Measurements from ENCODE around the gene FBXO36.

FBXO36 gene, protein sequence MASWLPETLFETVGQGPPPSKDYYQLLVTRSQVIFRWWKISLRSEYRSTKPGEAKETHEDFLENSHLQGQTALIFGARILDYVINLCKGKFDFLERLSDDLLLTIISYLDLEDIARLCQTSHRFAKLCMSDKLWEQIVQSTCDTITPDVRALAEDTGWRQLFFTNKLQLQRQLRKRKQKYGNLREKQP

DNA sequence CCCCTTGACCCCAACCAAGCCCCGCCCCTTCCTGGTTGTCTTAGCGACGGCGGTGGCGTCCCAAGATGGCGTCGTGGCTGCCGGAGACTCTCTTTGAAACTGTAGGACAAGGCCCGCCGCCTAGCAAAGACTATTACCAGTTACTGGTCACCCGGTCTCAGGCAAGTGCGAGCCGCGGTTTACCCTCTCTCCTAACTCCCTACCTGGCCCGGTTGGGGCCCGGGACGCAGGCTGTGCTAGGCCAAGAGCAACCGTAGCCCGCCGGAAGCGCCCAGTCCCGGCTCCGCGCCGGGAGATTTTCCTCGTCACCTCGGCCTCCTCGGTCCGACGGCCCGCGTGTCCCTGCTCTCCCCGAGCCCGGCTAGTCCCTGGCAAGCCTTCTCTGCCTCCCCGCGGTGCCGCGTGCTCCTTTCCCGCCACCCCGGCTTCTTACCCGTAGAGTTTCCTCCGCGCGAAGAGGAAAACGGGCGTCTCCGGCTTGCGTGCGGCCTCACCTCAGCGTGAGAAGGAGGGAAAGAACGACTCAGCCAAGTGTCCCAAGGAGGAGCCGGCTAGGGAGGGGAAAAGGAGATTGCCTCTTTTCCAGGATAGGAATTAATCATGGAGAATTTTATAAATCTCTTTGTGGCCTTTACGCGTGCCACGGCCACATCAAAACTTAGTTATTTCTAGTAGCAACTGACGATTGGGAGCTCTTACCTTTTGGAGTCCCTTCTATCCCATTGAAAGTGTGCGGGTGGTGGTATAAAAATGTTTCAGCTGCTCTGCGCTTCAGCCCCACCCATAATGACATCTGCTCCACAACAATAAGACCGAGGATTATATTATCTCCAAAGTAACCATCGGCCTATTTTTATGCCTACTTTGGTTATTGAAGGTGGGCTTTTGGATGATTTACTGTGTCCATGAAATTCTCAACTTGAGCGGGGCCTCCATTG lies at the start of gene FBXO36:
Gene FBXO36 (plus strand): TSS at position 55 of the 938 bp plus-strand sequence. CDS start 11 bp downstream, at position 66.
- Histone ChIP-seq H3K4me1 (ENCODE audit: control insufficient read depth in 1 of 2, insufficient read depth in 2 of 2, low read length in 2 of 2) (peaks cover 8 to 25% of the 10 kb centered on the region in 2 donors), H3K9me3 (ENCODE audit: control insufficient read depth in 1 of 2, low read length in 2 of 2) (no peaks in the 10 kb centered on the region), H3K27me3 (ENCODE audit: low read depth, low read length) (no peaks in the 10 kb centered on the region), H3K27ac (ENCODE audit: low read length) (peak within 1 kb of the TSS; percentile 95), H3K4me3 (ENCODE audit: low read depth in 1 of 2, low read length in 2 of 2) (peak within 1 kb of the TSS; percentile 89 to 100), H3K36me3 (ENCODE audit: control insufficient read depth in 1 of 2, insufficient read depth in 2 of 2, low read length in 2 of 2) (peaks cover 4 to 13% of the 10 kb centered on the region in 2 donors)

DNA sequence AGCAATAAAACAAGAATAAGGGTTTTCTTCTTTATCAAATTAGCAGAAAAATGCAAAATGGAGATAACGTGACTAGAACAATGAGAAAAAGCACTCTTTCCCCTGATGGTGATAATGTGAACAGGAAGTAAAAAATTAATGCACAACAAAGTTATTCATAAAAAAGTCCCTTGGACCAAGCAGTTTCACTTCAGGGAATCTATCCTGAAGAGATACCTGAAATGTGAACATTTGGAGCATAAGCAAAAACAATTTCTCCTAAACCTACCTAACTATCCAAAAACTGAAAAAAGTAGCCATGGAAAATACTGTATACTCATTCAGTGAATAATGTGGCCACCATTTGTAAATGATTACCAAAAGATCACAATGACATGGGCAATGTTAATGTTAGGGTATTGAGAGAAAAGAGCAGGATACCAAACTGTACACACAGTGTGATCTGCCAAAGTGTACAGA lies 49.2 kb upstream of the FBXO36 start:
- H3K4me1 ChIP-seq (ENCODE audit: control insufficient read depth in 1 of 2, insufficient read depth in 2 of 2, low read length in 2 of 2): peaks cover 0 to 13% of the 10 kb centered on the region in 2 donors
- no peaks in the 10 kb centered on the region for H3K27me3 ChIP-seq (ENCODE audit: low read depth, low read length)
- H3K36me3 ChIP-seq (ENCODE audit: control insufficient read depth in 1 of 2, insufficient read depth in 2 of 2, low read length in 2 of 2): peaks cover 8 to 15% of the 10 kb centered on the region in 2 donors
- no peak overlapping the region for H3K4me3 ChIP-seq (ENCODE audit: low read depth in 1 of 2, low read length in 2 of 2)
- no peak overlapping the region for H3K27ac ChIP-seq (ENCODE audit: low read length)
- no peaks in the 10 kb centered on the region for H3K9me3 ChIP-seq (ENCODE audit: control insufficient read depth in 1 of 2, low read length in 2 of 2)

DNA sequence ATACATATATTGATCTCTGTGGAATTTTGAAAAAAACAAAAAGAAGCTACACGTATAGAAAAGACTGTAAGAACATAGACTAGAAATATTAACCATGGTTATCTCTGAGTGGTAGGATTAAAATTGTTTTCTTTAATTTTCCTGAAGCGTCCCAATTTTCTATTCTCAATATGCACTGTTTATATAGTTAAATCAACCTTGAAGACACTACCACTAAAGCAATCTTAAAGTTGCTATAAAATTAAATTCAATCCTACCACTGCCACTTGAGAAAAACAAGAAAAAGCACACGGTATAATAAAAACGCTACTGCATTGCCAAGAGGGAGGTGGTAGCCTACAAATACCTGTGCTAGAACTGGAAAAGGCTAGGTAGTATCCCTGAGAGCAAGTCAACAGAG lies 47.7 kb upstream of the FBXO36 start:
- H3K4me3 ChIP-seq (ENCODE audit: low read depth in 1 of 2, low read length in 2 of 2): no peak overlapping the region
- H3K9me3 ChIP-seq (ENCODE audit: control insufficient read depth in 1 of 2, low read length in 2 of 2): no peaks in the 10 kb centered on the region
- H3K27me3 ChIP-seq (ENCODE audit: low read depth, low read length): no peaks in the 10 kb centered on the region
- H3K27ac ChIP-seq (ENCODE audit: low read length): no peak overlapping the region
- peaks cover 0 to 7% of the 10 kb centered on the region in 2 donors for H3K4me1 ChIP-seq (ENCODE audit: control insufficient read depth in 1 of 2, insufficient read depth in 2 of 2, low read length in 2 of 2)
- H3K36me3 ChIP-seq (ENCODE audit: control insufficient read depth in 1 of 2, insufficient read depth in 2 of 2, low read length in 2 of 2): peaks cover 15 to 18% of the 10 kb centered on the region in 2 donors

DNA sequence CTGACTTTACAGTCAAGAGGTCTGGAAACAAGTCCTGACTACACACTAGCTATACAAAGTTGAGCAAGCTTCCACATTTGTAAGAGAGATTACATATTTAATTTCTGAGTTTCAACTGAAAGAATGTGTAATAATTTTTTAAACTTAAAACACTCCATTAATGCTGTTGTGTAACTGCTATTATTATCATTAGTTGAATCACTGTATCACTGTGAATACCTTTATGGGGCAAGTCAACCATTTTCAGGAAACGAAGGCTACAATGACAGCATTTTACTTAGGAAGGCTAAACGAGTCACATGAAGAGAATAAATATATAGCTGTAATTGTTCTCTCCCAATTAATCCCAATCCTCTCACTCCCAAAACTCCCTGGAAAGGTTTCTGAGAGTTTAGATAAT lies 46.8 kb upstream of the FBXO36 start:
- Histone ChIP-seq H3K4me1 (ENCODE audit: control insufficient read depth in 1 of 2, insufficient read depth in 2 of 2, low read length in 2 of 2) (peaks cover 0 to 7% of the 10 kb centered on the region in 2 donors), H3K9me3 (ENCODE audit: control insufficient read depth in 1 of 2, low read length in 2 of 2) (no peaks in the 10 kb centered on the region), H3K4me3 (ENCODE audit: low read depth in 1 of 2, low read length in 2 of 2) (no peak overlapping the region), H3K36me3 (ENCODE audit: control insufficient read depth in 1 of 2, insufficient read depth in 2 of 2, low read length in 2 of 2) (peaks cover 13 to 25% of the 10 kb centered on the region in 2 donors), H3K27me3 (ENCODE audit: low read depth, low read length) (no peaks in the 10 kb centered on the region), H3K27ac (ENCODE audit: low read length) (no peak overlapping the region)

DNA sequence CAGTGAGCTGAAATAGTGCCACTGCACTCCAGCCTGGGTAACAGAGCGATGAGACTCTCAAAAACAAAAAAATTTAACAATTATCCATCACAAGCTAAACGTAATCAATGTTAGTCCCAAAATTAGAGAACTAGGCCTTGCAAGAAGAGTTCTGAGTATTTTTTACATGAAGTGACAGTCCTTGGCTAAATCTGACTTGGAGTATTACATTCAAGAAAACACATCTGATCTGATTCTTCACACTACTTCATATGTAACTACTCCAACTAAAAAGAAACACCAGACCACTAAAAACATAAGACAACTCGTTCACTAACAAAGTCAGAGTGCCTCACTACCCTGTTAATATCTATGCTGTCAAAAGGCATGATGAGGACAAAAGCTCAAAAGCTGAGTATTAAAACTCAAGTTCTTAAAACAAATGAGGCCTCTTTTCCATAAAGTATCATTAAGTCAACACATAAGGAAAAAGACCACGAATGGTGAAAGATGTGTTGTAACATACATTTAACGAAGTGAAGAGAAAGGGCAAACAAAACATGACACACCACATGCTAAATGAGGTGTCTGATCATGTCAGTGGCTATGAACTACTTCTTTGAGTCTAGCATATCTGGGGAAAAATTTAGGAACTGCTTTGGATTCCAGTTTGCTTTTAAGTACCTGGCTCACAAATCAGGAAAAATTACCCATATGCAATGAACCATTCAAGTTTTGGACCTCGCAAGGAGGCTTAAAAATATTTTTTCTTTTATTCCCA lies 42.9 kb upstream of the FBXO36 start:
- Histone ChIP-seq H3K9me3 (ENCODE audit: control insufficient read depth in 1 of 2, low read length in 2 of 2) (no peaks in the 10 kb centered on the region), H3K27me3 (ENCODE audit: low read depth, low read length) (no peaks in the 10 kb centered on the region), H3K4me3 (ENCODE audit: low read depth in 1 of 2, low read length in 2 of 2) (no peak overlapping the region), H3K36me3 (ENCODE audit: control insufficient read depth in 1 of 2, insufficient read depth in 2 of 2, low read length in 2 of 2) (peaks cover 13 to 25% of the 10 kb centered on the region in 2 donors), H3K27ac (ENCODE audit: low read length) (no peak overlapping the region), H3K4me1 (ENCODE audit: control insufficient read depth in 1 of 2, insufficient read depth in 2 of 2, low read length in 2 of 2) (peaks cover 0 to under 1% of the 10 kb centered on the region in 2 donors)

DNA sequence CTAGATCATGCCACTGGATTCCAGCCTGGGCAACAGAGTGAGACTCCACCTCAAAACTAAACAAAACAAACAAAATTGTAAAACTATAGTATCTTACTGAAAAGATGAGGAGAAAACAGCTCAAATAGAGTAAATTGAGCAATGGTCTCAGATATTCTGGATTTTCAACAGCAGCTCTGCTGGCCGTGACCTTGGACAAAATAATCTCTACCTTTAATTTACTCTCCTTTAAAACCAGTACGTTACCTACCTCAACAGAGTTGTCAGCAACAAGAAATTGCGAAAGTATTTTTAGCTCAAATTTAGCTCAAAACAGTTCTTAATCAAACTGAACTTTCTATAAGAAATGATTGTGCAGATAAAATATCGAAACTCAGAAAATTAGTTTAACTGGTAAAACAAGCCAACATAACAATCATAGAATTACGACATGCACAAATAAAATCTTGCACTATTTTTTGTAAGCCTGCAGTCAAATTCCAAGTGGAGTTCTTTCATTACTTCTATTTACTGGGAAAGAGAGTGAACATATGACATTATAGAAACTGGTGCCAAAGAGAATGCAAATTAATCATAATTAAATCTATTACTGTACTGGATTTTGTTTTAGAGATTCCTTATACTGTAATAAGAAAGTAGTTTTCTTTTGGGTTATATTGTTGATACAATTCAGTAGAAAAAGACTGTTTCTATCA lies 41.3 kb upstream of the FBXO36 start:
- Histone ChIP-seq H3K27ac (ENCODE audit: low read length) (no peak overlapping the region), H3K36me3 (ENCODE audit: control insufficient read depth in 1 of 2, insufficient read depth in 2 of 2, low read length in 2 of 2) (peaks cover 13 to 25% of the 10 kb centered on the region in 2 donors), H3K27me3 (ENCODE audit: low read depth, low read length) (no peaks in the 10 kb centered on the region), H3K4me1 (ENCODE audit: control insufficient read depth in 1 of 2, insufficient read depth in 2 of 2, low read length in 2 of 2) (peaks cover 0 to 7% of the 10 kb centered on the region in 2 donors), H3K4me3 (ENCODE audit: low read depth in 1 of 2, low read length in 2 of 2) (no peak overlapping the region), H3K9me3 (ENCODE audit: control insufficient read depth in 1 of 2, low read length in 2 of 2) (no peaks in the 10 kb centered on the region)

DNA sequence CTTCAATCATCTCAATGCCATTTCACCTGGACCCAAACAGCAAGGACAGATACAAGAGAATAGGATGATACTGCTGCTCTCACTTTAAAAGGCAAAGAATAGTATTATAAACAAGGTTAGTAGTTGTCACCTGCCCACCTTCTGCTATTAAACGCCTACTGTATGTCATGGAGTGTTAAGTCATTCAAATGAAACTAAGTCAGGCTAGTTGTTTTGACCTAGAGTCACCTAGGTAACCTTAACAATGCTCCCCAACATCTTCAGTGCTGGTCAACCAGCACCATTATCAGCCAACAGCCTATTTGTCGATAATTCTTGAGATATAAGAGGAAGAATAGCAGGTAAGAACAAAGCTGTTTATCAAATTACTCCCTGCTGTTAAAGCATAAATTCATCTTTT lies 39.7 kb upstream of the FBXO36 start:
- no peak overlapping the region for H3K27ac ChIP-seq (ENCODE audit: low read length)
- H3K4me1 ChIP-seq (ENCODE audit: control insufficient read depth in 1 of 2, insufficient read depth in 2 of 2, low read length in 2 of 2): peaks cover 0 to 7% of the 10 kb centered on the region in 2 donors
- H3K9me3 ChIP-seq (ENCODE audit: control insufficient read depth in 1 of 2, low read length in 2 of 2): no peaks in the 10 kb centered on the region
- no peak overlapping the region for H3K4me3 ChIP-seq (ENCODE audit: low read depth in 1 of 2, low read length in 2 of 2)
- H3K27me3 ChIP-seq (ENCODE audit: low read depth, low read length): no peaks in the 10 kb centered on the region
- H3K36me3 ChIP-seq (ENCODE audit: control insufficient read depth in 1 of 2, insufficient read depth in 2 of 2, low read length in 2 of 2): peaks cover 7 to 23% of the 10 kb centered on the region in 2 donors

DNA sequence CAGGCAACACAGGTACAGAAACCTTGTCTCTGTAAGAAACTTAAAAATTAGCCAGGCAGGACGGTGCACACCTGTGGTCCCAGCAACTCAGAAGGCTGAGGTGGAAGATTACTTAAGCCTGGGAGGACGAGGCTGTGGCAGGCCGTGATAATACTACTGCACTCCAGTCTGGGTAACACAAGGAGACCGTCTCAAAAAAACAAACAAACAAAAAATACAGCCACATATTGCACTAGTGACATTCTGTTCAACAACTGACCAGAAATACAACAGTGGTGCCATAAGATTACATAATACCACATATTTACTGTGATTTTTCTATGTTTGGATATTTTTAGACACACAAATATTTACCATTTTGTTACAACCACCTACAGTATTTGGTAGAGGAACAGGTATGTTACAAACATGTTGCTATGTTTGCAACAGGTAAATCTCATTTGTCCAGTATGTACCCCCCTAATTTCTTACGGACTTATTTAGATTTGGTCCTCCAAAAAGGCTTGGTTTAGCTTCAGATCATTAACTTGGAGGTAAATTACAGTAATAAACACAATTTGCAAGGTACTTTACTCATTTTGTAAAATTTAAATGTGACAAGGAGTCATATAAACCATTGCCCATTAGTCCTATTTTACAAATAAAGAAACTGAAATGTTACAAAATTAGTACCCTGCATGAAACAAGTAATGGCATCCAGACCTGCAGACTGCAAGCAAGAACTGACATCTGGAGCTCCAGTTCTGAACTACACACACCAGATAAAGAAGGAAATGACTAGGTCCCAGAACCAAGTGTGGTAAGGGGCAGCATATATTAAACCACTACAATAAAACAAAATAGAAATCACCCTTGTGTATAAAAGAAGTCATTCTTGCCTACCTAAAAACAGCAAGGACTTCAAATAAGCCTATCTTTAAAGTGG lies 37.3 kb upstream of the FBXO36 start:
- Histone ChIP-seq H3K4me3 (ENCODE audit: low read depth in 1 of 2, low read length in 2 of 2) (no peak overlapping the region), H3K27me3 (ENCODE audit: low read depth, low read length) (no peaks in the 10 kb centered on the region), H3K27ac (ENCODE audit: low read length) (no peak overlapping the region), H3K36me3 (ENCODE audit: control insufficient read depth in 1 of 2, insufficient read depth in 2 of 2, low read length in 2 of 2) (peaks cover 0 to 3% of the 10 kb centered on the region in 2 donors), H3K9me3 (ENCODE audit: control insufficient read depth in 1 of 2, low read length in 2 of 2) (no peaks in the 10 kb centered on the region), H3K4me1 (ENCODE audit: control insufficient read depth in 1 of 2, insufficient read depth in 2 of 2, low read length in 2 of 2) (peaks cover 0 to 22% of the 10 kb centered on the region in 2 donors)

DNA sequence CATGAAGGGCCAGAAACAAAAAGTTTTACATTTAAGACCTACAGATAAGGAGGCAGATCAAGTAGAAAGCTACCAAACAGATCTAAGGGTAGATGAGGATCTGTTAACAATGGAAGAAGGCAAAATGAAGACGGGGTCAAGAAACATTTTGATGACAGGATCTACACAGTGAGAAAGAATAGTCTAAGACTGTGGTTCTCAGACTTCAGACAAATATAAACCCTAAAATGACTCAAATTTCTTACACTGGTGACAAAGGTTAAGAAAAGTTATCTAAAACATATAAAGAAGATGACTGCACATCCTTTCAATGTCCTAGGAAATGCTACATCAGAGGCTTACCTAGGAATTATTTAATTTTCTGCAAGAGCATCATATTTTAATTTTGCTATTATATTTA lies 34.9 kb upstream of the FBXO36 start:
- Histone ChIP-seq H3K27ac (ENCODE audit: low read length) (no peak overlapping the region), H3K27me3 (ENCODE audit: low read depth, low read length) (no peaks in the 10 kb centered on the region), H3K36me3 (ENCODE audit: control insufficient read depth in 1 of 2, insufficient read depth in 2 of 2, low read length in 2 of 2) (no peaks in the 10 kb centered on the region), H3K4me3 (ENCODE audit: low read depth in 1 of 2, low read length in 2 of 2) (no peak overlapping the region), H3K4me1 (ENCODE audit: control insufficient read depth in 1 of 2, insufficient read depth in 2 of 2, low read length in 2 of 2) (peaks cover 0 to 22% of the 10 kb centered on the region in 2 donors), H3K9me3 (ENCODE audit: control insufficient read depth in 1 of 2, low read length in 2 of 2) (no peaks in the 10 kb centered on the region)

DNA sequence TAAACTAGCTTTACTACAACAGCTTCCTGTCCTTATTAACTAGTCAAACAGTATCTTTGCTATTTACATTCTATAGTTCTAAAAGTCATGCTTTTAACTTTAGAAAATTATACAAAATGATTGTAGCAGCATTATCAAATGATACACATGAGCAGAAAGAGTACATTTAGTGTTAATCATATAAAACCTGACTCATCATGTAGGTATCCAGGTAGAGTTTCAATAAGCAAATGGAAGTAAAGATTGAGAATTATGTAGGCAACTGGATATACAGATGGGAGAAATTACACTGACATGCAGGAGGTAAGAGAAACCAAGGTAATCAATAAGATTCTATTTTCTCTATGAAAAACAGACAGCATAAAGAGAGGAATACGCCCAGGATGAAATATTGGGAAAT lies 34.3 kb upstream of the FBXO36 start:
- Histone ChIP-seq H3K4me3 (ENCODE audit: low read depth in 1 of 2, low read length in 2 of 2) (no peak overlapping the region), H3K27ac (ENCODE audit: low read length) (no peak overlapping the region), H3K4me1 (ENCODE audit: control insufficient read depth in 1 of 2, insufficient read depth in 2 of 2, low read length in 2 of 2) (peaks cover 0 to 22% of the 10 kb centered on the region in 2 donors), H3K9me3 (ENCODE audit: control insufficient read depth in 1 of 2, low read length in 2 of 2) (no peaks in the 10 kb centered on the region), H3K27me3 (ENCODE audit: low read depth, low read length) (no peaks in the 10 kb centered on the region), H3K36me3 (ENCODE audit: control insufficient read depth in 1 of 2, insufficient read depth in 2 of 2, low read length in 2 of 2) (no peaks in the 10 kb centered on the region)
